Kidney epithelial cell (primary cell): ENCODE measurements around the gene ACSF2. TPM values are rescaled to one million over a fixed set of nuclear protein-coding genes. Genes with fewer than 3 reads are reported as not detected.
A peak's percentile ranks its signal among the peaks of the same experiment; 100 is the strongest.

Experiments used
- DNase-seq: peaks from one replicate; pipeline ENCODE4 v3.0.0-alpha.2; 2010; ENCODE audit warnings: low read depth
- H3K27me3 ChIP-seq: 2 replicates; pipeline ENCODE4 v1.6.0; 2011; ENCODE audit warnings: low read length; ENCODE audit not compliant: control insufficient read depth, insufficient read depth
- H3K36me3 ChIP-seq: 2 replicates; pipeline ENCODE4 v1.5.1; 2011; ENCODE audit warnings: low read length; ENCODE audit not compliant: control insufficient read depth, insufficient read depth
- H3K4me3 ChIP-seq: 2 replicates; pipeline ENCODE4 v1.5.1; 2011; ENCODE audit warnings: low read depth, mild to moderate bottlenecking, control low read depth, low read length
- total RNA-seq: library from RNA; depleted of rRNA; stranded (reverse); fragments of >200 nt; gene quantifications from 2 replicates; pipeline ENCODE4 v1.2.3, GENCODE V29; 2015
- TF ChIP-seq, protein P1 (sequence below): IDR thresholded peaks from 2 replicates; pipeline ENCODE4 v1.5.1; 2011; ENCODE audit warnings: mild to moderate bottlenecking, moderate library complexity, low read length, control low read depth, inconsistent platforms; ENCODE audit not compliant: insufficient read depth, poor library complexity, severe bottlenecking

The ACSF2 gene
- total RNA-seq, 1 donor from 2014 or later, result 24.8 TPM

DNA sequence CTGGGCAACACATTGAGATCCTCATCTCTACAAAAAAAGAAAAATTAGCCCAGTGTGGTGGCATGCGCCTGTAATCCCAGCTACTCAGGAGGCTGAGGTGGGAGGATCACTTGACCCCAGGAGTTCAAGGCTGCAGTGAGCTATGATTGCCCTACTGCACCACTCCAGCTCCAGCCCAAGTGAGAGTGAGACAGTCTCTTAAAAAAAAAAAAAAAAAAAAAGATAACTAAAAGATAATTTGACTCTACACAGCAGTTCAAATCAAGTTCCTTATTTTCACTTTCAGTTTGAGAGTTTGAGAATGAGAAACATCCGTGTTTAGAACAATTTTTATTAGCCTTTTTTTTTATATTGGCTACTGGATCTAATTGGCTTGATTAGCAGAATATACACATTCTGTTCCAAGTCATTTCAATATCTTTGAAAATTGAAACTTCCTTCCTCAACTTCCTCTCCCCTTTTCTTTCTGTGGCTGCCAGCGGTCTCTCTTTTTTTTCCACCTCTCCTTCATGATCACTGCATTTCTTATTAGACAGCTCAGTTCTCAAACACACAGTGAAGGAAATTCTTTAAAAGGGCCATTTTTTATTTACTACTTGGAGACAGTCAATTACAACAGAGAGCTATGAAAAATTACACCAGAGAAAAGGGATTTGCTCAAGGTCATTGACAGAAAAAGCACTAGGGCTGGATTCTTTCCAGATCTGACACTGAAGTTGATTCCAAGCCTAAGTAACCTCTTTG lies 4.5 kb upstream of the ACSF2 start:
- no peak overlapping the region for H3K4me3 ChIP-seq
- H3K36me3 ChIP-seq, result no peaks in the 10 kb centered on the region
- TF ChIP-seq, protein P1, sequence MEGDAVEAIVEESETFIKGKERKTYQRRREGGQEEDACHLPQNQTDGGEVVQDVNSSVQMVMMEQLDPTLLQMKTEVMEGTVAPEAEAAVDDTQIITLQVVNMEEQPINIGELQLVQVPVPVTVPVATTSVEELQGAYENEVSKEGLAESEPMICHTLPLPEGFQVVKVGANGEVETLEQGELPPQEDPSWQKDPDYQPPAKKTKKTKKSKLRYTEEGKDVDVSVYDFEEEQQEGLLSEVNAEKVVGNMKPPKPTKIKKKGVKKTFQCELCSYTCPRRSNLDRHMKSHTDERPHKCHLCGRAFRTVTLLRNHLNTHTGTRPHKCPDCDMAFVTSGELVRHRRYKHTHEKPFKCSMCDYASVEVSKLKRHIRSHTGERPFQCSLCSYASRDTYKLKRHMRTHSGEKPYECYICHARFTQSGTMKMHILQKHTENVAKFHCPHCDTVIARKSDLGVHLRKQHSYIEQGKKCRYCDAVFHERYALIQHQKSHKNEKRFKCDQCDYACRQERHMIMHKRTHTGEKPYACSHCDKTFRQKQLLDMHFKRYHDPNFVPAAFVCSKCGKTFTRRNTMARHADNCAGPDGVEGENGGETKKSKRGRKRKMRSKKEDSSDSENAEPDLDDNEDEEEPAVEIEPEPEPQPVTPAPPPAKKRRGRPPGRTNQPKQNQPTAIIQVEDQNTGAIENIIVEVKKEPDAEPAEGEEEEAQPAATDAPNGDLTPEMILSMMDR, result no peak
- no peak for DNase-seq
- no peaks in the 10 kb centered on the region for H3K27me3 ChIP-seq

DNA sequence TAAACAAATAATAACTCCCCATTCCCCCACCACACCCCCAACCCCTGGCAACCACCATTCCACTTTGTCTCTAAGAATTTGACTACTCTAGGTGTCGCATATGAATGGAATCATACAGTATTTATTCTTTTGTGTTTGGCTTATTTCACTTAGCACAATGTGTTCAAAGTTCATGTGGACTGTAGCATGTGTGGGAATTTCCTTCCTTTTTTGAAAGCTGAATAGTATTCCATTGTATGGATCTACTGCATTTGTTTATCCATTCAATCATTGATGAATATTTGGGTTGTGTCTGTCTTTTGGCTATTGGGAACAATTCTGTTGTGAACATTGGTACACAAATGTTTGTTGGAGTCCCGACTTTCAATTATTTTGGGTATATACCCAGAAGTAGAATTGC lies 3.3 kb upstream of the ACSF2 start:
- Histone ChIP-seq H3K36me3 (no peaks in the 10 kb centered on the region), H3K27me3 (no peaks in the 10 kb centered on the region), H3K4me3 (no peak overlapping the region)
- no peak for DNase-seq
- TF ChIP-seq, protein P1, result no peak

DNA sequence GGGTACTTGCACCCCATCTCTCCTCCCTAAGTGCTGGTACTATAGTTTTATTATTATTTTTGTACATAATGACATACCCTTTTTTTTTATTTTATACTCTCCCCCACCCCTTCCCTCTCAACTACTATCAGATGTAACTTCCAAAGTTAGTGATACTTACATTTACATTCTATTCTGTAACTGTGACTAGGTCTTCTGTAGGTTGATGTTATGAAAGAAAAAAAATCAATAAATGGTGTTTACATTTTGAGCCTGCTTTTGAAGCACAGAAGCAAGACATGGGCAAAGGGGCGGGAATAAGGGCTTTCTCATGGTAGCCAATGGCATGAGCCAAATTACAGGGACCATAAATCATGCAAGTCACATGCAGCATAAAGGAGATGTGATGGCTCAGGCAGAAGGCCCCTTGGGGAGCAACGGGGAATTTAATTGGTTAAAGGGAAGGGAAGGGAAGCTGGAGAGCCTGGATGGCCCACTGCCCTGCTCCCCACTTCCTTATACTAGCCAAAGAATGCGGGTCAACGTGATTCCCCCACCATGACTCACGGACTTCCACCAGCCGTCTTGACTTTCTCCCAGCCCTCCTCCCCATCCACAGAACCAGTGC lies 2.4 kb upstream of the ACSF2 start:
- DNase-seq, result peak; percentile 53
- TF ChIP-seq, protein P1, result no peak
- no peaks in the 10 kb centered on the region for H3K27me3 ChIP-seq
- no peak overlapping the region for H3K4me3 ChIP-seq
- no peaks in the 10 kb centered on the region for H3K36me3 ChIP-seq

DNA sequence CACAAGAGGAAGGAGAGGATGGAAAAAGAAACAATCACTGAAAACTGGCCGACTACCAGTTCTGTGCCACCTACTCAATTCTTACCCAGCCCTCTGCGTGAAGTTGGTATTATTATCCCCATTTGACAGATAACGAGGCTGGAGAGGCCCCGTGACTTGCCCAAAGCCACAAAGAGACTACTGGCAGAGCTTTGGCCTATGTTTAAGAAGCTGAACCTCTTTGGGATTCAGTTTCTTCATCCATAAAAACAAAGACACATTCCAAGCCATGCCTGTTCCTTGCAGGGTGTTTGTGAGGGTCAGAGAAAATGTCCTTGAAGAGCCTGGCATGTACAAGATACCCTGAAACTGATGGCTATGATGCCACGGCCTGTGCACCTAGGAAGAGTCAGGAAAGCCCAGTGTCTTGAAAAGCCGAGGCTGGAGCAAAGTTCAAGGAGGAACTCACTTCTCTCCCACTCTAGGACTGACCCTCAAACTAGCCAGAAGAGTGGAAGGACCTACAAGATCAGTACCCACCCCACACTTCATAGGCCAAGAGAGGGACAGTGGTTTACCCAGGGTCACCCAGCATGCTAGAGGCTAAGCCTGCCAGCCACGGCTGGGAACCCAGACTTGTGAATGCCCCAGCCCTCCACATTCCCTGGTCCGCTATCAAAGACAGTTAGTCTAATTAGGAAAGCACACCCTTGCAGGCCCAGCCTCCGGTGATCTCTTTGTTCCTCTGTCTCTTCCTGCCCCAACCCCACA lies 1.6 kb upstream of the ACSF2 start:
- no peaks in the 10 kb centered on the region for H3K27me3 ChIP-seq
- DNase-seq, result no peak
- TF ChIP-seq, protein P1, result no peak
- H3K4me3 ChIP-seq, result no peak overlapping the region
- H3K36me3 ChIP-seq, result no peaks in the 10 kb centered on the region

DNA sequence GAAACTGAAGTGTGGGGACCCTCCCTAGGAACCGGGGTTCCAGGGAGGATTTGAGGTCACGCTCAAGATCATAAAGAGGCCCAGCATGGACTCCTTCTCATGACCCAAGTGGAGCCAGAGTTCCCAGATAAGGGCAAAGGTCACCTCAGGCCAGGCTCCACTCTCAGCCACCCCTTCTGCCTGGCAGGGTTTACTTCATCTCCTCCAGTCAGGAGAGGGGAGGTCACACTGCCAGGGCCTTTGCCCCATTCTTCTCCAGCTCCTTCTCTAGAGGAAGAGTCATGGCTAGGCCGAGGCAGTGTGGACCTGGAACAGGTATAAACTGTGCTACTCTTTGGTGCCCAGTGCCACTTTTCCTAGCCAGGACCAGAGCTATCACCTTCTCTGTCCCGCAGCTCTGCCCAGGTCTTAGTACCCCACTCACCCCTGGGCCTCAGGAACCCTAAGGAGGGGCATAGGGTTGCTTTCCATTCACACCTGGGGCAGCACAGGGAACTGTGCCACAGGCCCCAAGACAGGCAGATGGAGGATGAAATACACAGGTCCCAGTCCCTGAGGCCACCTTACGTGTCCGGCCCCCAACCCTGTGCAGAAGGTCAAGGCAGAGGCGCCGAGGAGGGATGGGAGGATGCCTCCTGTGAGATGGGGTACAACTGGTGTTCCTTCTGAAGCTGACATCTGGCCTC lies 879 bp upstream of the ACSF2 start:
- H3K27me3 ChIP-seq, result no peaks in the 10 kb centered on the region
- TF ChIP-seq, protein P1, result no peak
- H3K36me3 ChIP-seq, result no peaks in the 10 kb centered on the region
- DNase-seq, result no peak
- H3K4me3 ChIP-seq, result peak overlapping the region; percentile 48
